Measurements from ENCODE around the gene LGALSL.

The LGALSL gene

GRCh38 chr2:64466478-64467085 is 12.6 kb downstream of the LGALSL start:
- H3K27me3 ChIP-seq, result no peaks in the 10 kb centered on the region
- TF ChIP-seq CTCF (IDR thresholded peaks at IDR 0.05; ENCODE audit: low read depth, low read length), result no peak
- H3K4me3 ChIP-seq (ENCODE audit: low read depth, low read length), result no peak overlapping the region
- H3K36me3 ChIP-seq, result no peaks in the 10 kb centered on the region
- DNase-seq, result no peak
- no peaks in the 10 kb centered on the region for H3K9me3 ChIP-seq
- no peaks in the 10 kb centered on the region for H3K4me1 ChIP-seq

GRCh38 chr2:64467096-64467843 is 13.3 kb downstream of the LGALSL start:
- Histone ChIP-seq H3K4me1 (no peaks in the 10 kb centered on the region), H3K27me3 (no peaks in the 10 kb centered on the region), H3K9me3 (no peaks in the 10 kb centered on the region), H3K36me3 (no peaks in the 10 kb centered on the region), H3K4me3 (ENCODE audit: low read depth, low read length) (no peak overlapping the region)
- no peak for TF ChIP-seq CTCF (IDR thresholded peaks at IDR 0.05; ENCODE audit: low read depth, low read length)
- DNase-seq, result no peak

- H3K36me3 ChIP-seq, result no peaks in the 10 kb centered on the region
- DNase-seq, result no peak
- no peak overlapping the region for H3K4me3 ChIP-seq (ENCODE audit: low read depth, low read length)
- H3K27me3 ChIP-seq, result no peaks in the 10 kb centered on the region
- no peaks in the 10 kb centered on the region for H3K9me3 ChIP-seq
- no peaks in the 10 kb centered on the region for H3K4me1 ChIP-seq
- TF ChIP-seq CTCF (IDR thresholded peaks at IDR 0.05; ENCODE audit: low read depth, low read length), result no peak
Measured at GRCh38 chr2:64469261-64469660, 15.3 kb downstream of the LGALSL start.

- no peak for DNase-seq
- Histone ChIP-seq H3K27me3 (no peaks in the 10 kb centered on the region), H3K4me1 (no peaks in the 10 kb centered on the region), H3K9me3 (no peaks in the 10 kb centered on the region), H3K4me3 (ENCODE audit: low read depth, low read length) (no peak overlapping the region), H3K36me3 (no peaks in the 10 kb centered on the region)
- TF ChIP-seq CTCF (IDR thresholded peaks at IDR 0.05; ENCODE audit: low read depth, low read length), result no peak
Measured at GRCh38 chr2:64470071-64470470, 16.1 kb downstream of the LGALSL start.

GRCh38 chr2:64470766-64471295 is 16.9 kb downstream of the LGALSL start:
- Histone ChIP-seq H3K4me3 (ENCODE audit: low read depth, low read length) (no peak overlapping the region), H3K9me3 (no peaks in the 10 kb centered on the region), H3K4me1 (no peaks in the 10 kb centered on the region), H3K27me3 (no peaks in the 10 kb centered on the region), H3K36me3 (no peaks in the 10 kb centered on the region)
- no peak for TF ChIP-seq CTCF (IDR thresholded peaks at IDR 0.05; ENCODE audit: low read depth, low read length)
- no peak for DNase-seq

GRCh38 chr2:64471600-64471999 is 17.6 kb downstream of the LGALSL start:
- no peak overlapping the region for H3K4me3 ChIP-seq (ENCODE audit: low read depth, low read length)
- TF ChIP-seq CTCF (IDR thresholded peaks at IDR 0.05; ENCODE audit: low read depth, low read length), result no peak
- no peaks in the 10 kb centered on the region for H3K4me1 ChIP-seq
- no peak for DNase-seq
- H3K27me3 ChIP-seq, result no peaks in the 10 kb centered on the region
- no peaks in the 10 kb centered on the region for H3K9me3 ChIP-seq
- no peaks in the 10 kb centered on the region for H3K36me3 ChIP-seq
